Esophagus muscularis mucosa (tissue), 4 donors: ENCODE data around the gene CLCA4. TPM values are rescaled to one million over a fixed set of nuclear protein-coding genes. Genes with fewer than 3 reads are reported as not detected.

Experiments used
- DNase-seq: peaks from one replicate; pipeline ENCODE4 v3.0.0-alpha.2; 2017; ENCODE audit errors: extremely low spot score
- H3K27ac ChIP-seq, 4 donors: fragments of 200-600 bp; sonication (generic); replicated peaks in 1 of 4; 1 replicate in 3 of 4; 2 replicates in 1 of 4; pipeline ENCODE4 v1.5.1; 2016 to 2019; ENCODE audit warnings: mild to moderate bottlenecking in 1 of 4
- H3K27me3 ChIP-seq, 4 donors: fragments of 200-600 bp; sonication (generic); one replicate each; pipeline versions ENCODE4 v1.5.1 to v1.6.0; 2016 to 2019
- H3K36me3 ChIP-seq, 4 donors: fragments of 200-600 bp; sonication (generic); one replicate each; pipeline ENCODE4 v1.5.1; 2016 to 2019
- H3K4me1 ChIP-seq, 4 donors: fragments of 200-600 bp; sonication (generic); one replicate each; pipeline ENCODE4 v1.5.1; 2016 to 2019
- H3K4me3 ChIP-seq, 4 donors: fragments of 200-600 bp; sonication (generic); 1 replicate in 2 of 4; 2 replicates in 2 of 4; pipeline ENCODE4 v1.5.1; 2016 to 2019; ENCODE audit warnings: mild to moderate bottlenecking in 4 of 4, moderate library complexity in 1 of 4
- H3K9me3 ChIP-seq, 4 donors: fragments of 200-600 bp; sonication (generic); 1 replicate in 3 of 4; 2 replicates in 1 of 4; pipeline ENCODE4 v1.5.1; 2016 to 2019
- EP300 ChIP-seq: sonication (generic); formaldehyde crosslinking; IDR thresholded peaks from one replicate; pipeline ENCODE4 v1.6.1; 2017; ENCODE audit warnings: antibody characterized with exemption
- POLR2A ChIP-seq: fragments of 450-650 bp; IDR thresholded peaks from one replicate; pipeline ENCODE4 v1.6.1; 2017; ENCODE audit warnings: antibody characterized with exemption, moderate library complexity, mild to moderate bottlenecking, low read depth
- POLR2AphosphoS5 ChIP-seq, 2 donors: sonication (generic); formaldehyde crosslinking; IDR thresholded peaks; one replicate each; pipeline ENCODE4 v1.6.1; 2017; ENCODE audit warnings: antibody characterized with exemption in 2 of 2
- WGBS: methylation state at CpG from one replicate; pipeline ENCODE4 v1.1.5; 2018; 5-methylcytosine and 5-hydroxymethylcytosine counted together
- intact Hi-C: fragments of 100-400 bp; cut with DNase I; formaldehyde crosslinking; loops from one replicate; pipeline ENCODE4 v1.15.1; 2023
- total RNA-seq, 4 donors: library from RNA; depleted of rRNA; stranded (reverse); fragments of >200 nt; gene quantifications; one replicate each; pipeline versions ENCODE4 v1.1.0 to v1.2.1, GENCODE V29; 2016
- TF ChIP-seq, protein P1 (sequence below), 3 experiments: fragments of 200-600 bp in 2 of 3; fragments of 450-650 bp in 1 of 3; sonication (generic) in 2 of 3; IDR thresholded peaks; one replicate each; pipeline ENCODE4 v1.5.1; 2017 to 2019; ENCODE audit warnings: antibody characterized with exemption in 3 of 3, mild to moderate bottlenecking in 2 of 3, moderate library complexity in 1 of 3

Gene CLCA4, protein sequence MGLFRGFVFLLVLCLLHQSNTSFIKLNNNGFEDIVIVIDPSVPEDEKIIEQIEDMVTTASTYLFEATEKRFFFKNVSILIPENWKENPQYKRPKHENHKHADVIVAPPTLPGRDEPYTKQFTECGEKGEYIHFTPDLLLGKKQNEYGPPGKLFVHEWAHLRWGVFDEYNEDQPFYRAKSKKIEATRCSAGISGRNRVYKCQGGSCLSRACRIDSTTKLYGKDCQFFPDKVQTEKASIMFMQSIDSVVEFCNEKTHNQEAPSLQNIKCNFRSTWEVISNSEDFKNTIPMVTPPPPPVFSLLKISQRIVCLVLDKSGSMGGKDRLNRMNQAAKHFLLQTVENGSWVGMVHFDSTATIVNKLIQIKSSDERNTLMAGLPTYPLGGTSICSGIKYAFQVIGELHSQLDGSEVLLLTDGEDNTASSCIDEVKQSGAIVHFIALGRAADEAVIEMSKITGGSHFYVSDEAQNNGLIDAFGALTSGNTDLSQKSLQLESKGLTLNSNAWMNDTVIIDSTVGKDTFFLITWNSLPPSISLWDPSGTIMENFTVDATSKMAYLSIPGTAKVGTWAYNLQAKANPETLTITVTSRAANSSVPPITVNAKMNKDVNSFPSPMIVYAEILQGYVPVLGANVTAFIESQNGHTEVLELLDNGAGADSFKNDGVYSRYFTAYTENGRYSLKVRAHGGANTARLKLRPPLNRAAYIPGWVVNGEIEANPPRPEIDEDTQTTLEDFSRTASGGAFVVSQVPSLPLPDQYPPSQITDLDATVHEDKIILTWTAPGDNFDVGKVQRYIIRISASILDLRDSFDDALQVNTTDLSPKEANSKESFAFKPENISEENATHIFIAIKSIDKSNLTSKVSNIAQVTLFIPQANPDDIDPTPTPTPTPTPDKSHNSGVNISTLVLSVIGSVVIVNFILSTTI
- 1 to 10 TPM in 2 of 4 donors, not detected in 2; 1.4 to 1.7 TPM for total RNA-seq

DNA sequence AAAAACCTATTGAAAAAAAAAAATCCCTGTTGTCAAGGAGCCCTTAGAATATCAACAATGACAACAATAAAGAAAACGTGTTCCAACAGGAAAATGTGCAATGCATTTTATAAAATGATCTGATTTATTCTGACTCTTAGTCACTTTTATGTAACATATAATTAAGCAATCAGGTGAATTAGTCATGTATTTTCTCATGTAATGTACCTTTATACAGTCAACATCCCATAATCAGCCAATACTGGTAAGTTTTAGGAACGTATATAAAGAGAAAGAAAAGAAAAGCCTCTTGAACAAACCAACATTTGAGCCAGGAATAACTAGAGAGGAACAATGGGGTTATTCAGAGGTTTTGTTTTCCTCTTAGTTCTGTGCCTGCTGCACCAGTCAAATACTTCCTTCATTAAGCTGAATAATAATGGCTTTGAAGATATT, at the start of gene CLCA4:
Gene CLCA4, plus strand, starts transcription at position 292 of the 435 bp plus-strand sequence. Its CDS starts 42 bp downstream, at position 334.
- H3K27me3 ChIP-seq, result no peaks in the 10 kb centered on the region
- WGBS, result 42% methylated on average over 2 of the region's 2 CpGs
- no peak within 1 kb of the TSS for H3K4me3 ChIP-seq
- intact Hi-C loops, result no loop called here
- H3K4me1 ChIP-seq, result no peaks in the 10 kb centered on the region
- H3K27ac ChIP-seq, result no peak within 1 kb of the TSS
- no peaks in the 10 kb centered on the region for H3K36me3 ChIP-seq
- TF ChIP-seq POLR2A, result no peak
- DNase-seq, result no peak
- no peaks in the 10 kb centered on the region for H3K9me3 ChIP-seq

DNA sequence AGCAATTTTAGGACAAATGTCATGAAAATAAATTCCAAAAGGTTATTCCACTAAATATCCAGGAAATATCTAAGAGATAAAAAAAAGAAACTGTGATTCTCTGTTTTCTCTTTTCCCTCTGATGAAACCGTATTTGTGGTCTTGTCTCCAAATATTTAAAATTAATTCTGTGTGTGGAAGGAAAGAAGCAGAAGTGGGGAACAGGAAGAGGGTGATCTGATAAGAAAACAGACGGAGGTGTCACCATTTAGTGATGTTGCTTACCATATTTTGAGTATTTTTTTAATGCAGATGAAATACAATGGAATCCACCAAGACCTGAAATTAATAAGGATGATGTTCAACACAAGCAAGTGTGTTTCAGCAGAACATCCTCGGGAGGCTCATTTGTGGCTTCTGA, 48.6 kb upstream of the CLCA4 start:
- intact Hi-C loops, result no loop called here

DNA sequence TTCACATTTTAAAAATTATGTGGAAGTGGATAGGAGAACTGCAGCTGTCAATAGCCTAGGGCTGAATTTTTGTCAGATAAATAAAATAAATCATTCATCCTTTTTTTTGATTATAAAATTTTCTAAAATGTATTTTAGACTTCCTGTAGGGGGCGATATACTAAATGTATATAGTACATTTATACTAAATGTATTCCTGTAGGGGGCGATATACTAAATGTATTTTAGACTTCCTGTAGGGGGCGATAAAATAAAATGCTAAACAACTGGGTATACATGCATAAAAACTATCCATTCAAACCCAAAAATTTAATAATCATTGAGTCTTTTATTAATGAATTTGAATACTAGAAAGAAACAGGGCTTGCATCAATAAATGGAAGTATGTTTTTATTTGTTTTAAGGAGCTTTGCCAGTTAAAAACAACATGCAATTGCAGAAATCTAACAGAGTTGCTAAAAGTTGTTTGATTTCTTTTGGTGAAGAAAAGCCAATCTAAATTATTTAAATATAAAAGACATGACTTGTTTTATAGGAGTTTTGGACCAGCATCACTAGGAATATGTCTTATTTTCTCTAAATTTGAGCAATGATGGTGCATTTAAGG, 46.8 kb upstream of the CLCA4 start:
- Histone ChIP-seq H3K4me1 (peaks cover 0 to 36% (median 28%) of the 10 kb centered on the region in 4 donors), H3K9me3 (no peaks in the 10 kb centered on the region), H3K4me3 (no peak overlapping the region), H3K36me3 (no peaks in the 10 kb centered on the region), H3K27me3 (no peaks in the 10 kb centered on the region), H3K27ac (no peak overlapping the region)
- 21% methylated on average over 3 of the region's 3 CpGs for WGBS
- no peak for TF ChIP-seq POLR2AphosphoS5 (IDR thresholded peaks at IDR 0.05)
- TF ChIP-seq, protein P1, sequence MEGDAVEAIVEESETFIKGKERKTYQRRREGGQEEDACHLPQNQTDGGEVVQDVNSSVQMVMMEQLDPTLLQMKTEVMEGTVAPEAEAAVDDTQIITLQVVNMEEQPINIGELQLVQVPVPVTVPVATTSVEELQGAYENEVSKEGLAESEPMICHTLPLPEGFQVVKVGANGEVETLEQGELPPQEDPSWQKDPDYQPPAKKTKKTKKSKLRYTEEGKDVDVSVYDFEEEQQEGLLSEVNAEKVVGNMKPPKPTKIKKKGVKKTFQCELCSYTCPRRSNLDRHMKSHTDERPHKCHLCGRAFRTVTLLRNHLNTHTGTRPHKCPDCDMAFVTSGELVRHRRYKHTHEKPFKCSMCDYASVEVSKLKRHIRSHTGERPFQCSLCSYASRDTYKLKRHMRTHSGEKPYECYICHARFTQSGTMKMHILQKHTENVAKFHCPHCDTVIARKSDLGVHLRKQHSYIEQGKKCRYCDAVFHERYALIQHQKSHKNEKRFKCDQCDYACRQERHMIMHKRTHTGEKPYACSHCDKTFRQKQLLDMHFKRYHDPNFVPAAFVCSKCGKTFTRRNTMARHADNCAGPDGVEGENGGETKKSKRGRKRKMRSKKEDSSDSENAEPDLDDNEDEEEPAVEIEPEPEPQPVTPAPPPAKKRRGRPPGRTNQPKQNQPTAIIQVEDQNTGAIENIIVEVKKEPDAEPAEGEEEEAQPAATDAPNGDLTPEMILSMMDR (IDR thresholded peaks at IDR 0.05), result peak; percentile 58 to 75 (median 64)
- intact Hi-C loops, result no loop called here
- no peak for DNase-seq

More for the DNA sequence above, 48.6 kb upstream of the CLCA4 start:
- no peaks in the 10 kb centered on the region for H3K27me3 ChIP-seq
- H3K4me1 ChIP-seq, result peaks cover 0 to 18% (median 10%) of the 10 kb centered on the region in 4 donors
- no peaks in the 10 kb centered on the region for H3K36me3 ChIP-seq
- no peak overlapping the region for H3K4me3 ChIP-seq
- 76% methylated on average over 3 of the region's 3 CpGs for WGBS
- no peak for TF ChIP-seq EP300
- TF ChIP-seq POLR2A, result no peak
- TF ChIP-seq, protein P1 (IDR thresholded peaks at IDR 0.05), result no peak
- no peak overlapping the region for H3K27ac ChIP-seq
- H3K9me3 ChIP-seq, result no peaks in the 10 kb centered on the region
- no peak for DNase-seq

DNA sequence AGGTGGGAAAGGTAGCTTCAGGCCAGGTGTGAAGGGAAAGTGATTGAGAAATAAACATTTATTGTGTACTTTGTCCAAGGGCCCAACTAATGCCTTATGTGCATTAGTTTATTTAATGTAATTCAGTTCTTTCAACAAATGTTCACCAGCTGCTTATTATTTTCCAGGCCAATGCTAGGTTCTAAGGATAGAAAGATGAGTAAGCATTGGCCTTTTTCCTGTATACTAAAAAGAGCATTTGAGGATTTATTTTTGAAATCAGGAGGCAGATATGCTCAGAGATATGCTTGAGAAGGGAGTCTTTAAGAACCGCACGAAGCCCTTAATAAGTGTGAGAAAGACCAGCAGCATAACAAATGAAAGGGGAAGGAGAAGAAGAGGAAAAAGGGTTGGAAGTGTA, 46.2 kb upstream of the CLCA4 start:
- Histone ChIP-seq H3K27ac (peak overlapping the region in 2 of 4 donors; percentile 23 to 24), H3K4me1 (peaks cover 0 to 38% (median 33%) of the 10 kb centered on the region in 4 donors), H3K36me3 (no peaks in the 10 kb centered on the region), H3K27me3 (no peaks in the 10 kb centered on the region), H3K9me3 (no peaks in the 10 kb centered on the region), H3K4me3 (no peak overlapping the region)
- no peak for TF ChIP-seq POLR2AphosphoS5 (IDR thresholded peaks at IDR 0.05)
- TF ChIP-seq, protein P1 (IDR thresholded peaks at IDR 0.05), result no peak
- TF ChIP-seq POLR2A, result no peak
- no peak for TF ChIP-seq EP300
- intact Hi-C loops, result no loop called here
- DNase-seq, result no peak
- WGBS, result 48% methylated on average over 2 of the region's 2 CpGs
